Muscle layer of duodenum (tissue), 2 donors: Measurements from ENCODE around the gene DNM3.

Source experiments
- H3K27ac ChIP-seq: one replicate; pipeline ENCODE4 v1.7.0; 2013; ENCODE audit warnings: mild to moderate bottlenecking, low read length
- H3K27me3 ChIP-seq: one replicate; pipeline ENCODE4 v1.7.0; 2013; ENCODE audit warnings: low read depth, mild to moderate bottlenecking, control low read depth, low read length
- H3K36me3 ChIP-seq, 2 donors: one replicate each; pipeline ENCODE4 v1.7.0; 2013; ENCODE audit warnings: low read length in 2 of 2, control low read depth in 1 of 2, mild to moderate bottlenecking in 1 of 2; ENCODE audit not compliant: insufficient read depth in 2 of 2, control insufficient read depth in 1 of 2
- H3K4me1 ChIP-seq, 2 donors: one replicate each; pipeline ENCODE4 v1.7.0; 2013; ENCODE audit warnings: low read length in 2 of 2, mild to moderate bottlenecking in 2 of 2, control low read depth in 1 of 2, moderate library complexity in 1 of 2; ENCODE audit not compliant: insufficient read depth in 2 of 2, control insufficient read depth in 1 of 2
- H3K4me3 ChIP-seq, 2 donors: one replicate each; pipeline ENCODE4 v1.7.0; 2013; ENCODE audit warnings: low read length in 2 of 2, low read depth in 1 of 2, mild to moderate bottlenecking in 1 of 2
- H3K9me3 ChIP-seq, 2 donors: one replicate each; pipeline ENCODE4 v1.7.0; 2013; ENCODE audit warnings: low read length in 2 of 2, control low read depth in 1 of 2, mild to moderate bottlenecking in 1 of 2; ENCODE audit not compliant: control insufficient read depth in 1 of 2
- donor health status: healthy.

Gene DNM3

GRCh38 chr1:172163498-172164215 is 322.4 kb downstream of the DNM3 start:
- H3K27ac ChIP-seq = no peak overlapping the region
- H3K4me1 ChIP-seq = peaks cover 0 to 5% of the 10 kb centered on the region in 2 donors
- H3K27me3 ChIP-seq = no peaks in the 10 kb centered on the region
- no peak overlapping the region for H3K4me3 ChIP-seq
- H3K9me3 ChIP-seq = no peaks in the 10 kb centered on the region
- H3K36me3 ChIP-seq = no peaks in the 10 kb centered on the region

- Histone ChIP-seq H3K27me3 (no peaks in the 10 kb centered on the region), H3K36me3 (no peaks in the 10 kb centered on the region), H3K4me3 (no peak overlapping the region), H3K27ac (no peak overlapping the region), H3K9me3 (no peaks in the 10 kb centered on the region), H3K4me1 (peaks cover 0 to 6% of the 10 kb centered on the region in 2 donors)
Observed at GRCh38 chr1:172165403-172165802, 324.1 kb downstream of the DNM3 start.

GRCh38 chr1:172167796-172168596 is 326.7 kb downstream of the DNM3 start:
- H3K4me3 ChIP-seq = no peak overlapping the region
- H3K36me3 ChIP-seq = no peaks in the 10 kb centered on the region
- H3K9me3 ChIP-seq = no peaks in the 10 kb centered on the region
- no peaks in the 10 kb centered on the region for H3K27me3 ChIP-seq
- H3K27ac ChIP-seq = no peak overlapping the region
- H3K4me1 ChIP-seq = peaks cover 0 to 6% of the 10 kb centered on the region in 2 donors

GRCh38 chr1:172168597-172168872 is 327.2 kb downstream of the DNM3 start:
- no peak overlapping the region for H3K27ac ChIP-seq
- H3K9me3 ChIP-seq = no peaks in the 10 kb centered on the region
- H3K4me1 ChIP-seq = peaks cover 0 to 6% of the 10 kb centered on the region in 2 donors
- no peaks in the 10 kb centered on the region for H3K27me3 ChIP-seq
- H3K36me3 ChIP-seq = no peaks in the 10 kb centered on the region
- no peak overlapping the region for H3K4me3 ChIP-seq

- H3K36me3 ChIP-seq = no peaks in the 10 kb centered on the region
- H3K27ac ChIP-seq = no peak overlapping the region
- no peak overlapping the region for H3K4me3 ChIP-seq
- H3K9me3 ChIP-seq = no peaks in the 10 kb centered on the region
- H3K4me1 ChIP-seq = peaks cover 0 to 6% of the 10 kb centered on the region in 2 donors
- H3K27me3 ChIP-seq = no peaks in the 10 kb centered on the region
Observed at GRCh38 chr1:172169836-172170235, 328.5 kb downstream of the DNM3 start.

- Histone ChIP-seq H3K9me3 (no peaks in the 10 kb centered on the region), H3K27me3 (no peaks in the 10 kb centered on the region), H3K36me3 (no peaks in the 10 kb centered on the region), H3K4me3 (no peak overlapping the region), H3K4me1 (peaks cover 0 to 6% of the 10 kb centered on the region in 2 donors), H3K27ac (no peak overlapping the region)
Observed at GRCh38 chr1:172172352-172172831, 331.1 kb downstream of the DNM3 start.

GRCh38 chr1:172176206-172176605 is 334.9 kb downstream of the DNM3 start:
- no peaks in the 10 kb centered on the region for H3K36me3 ChIP-seq
- peaks cover 10% of the 10 kb centered on the region in 2 donors for H3K4me1 ChIP-seq
- H3K9me3 ChIP-seq = no peaks in the 10 kb centered on the region
- no peak overlapping the region for H3K4me3 ChIP-seq
- H3K27ac ChIP-seq = no peak overlapping the region
- H3K27me3 ChIP-seq = no peaks in the 10 kb centered on the region

- Histone ChIP-seq H3K9me3 (no peaks in the 10 kb centered on the region), H3K27ac (no peak overlapping the region), H3K4me1 (peaks cover 19 to 20% of the 10 kb centered on the region in 2 donors), H3K4me3 (no peak overlapping the region), H3K27me3 (no peaks in the 10 kb centered on the region), H3K36me3 (no peaks in the 10 kb centered on the region)
Observed at GRCh38 chr1:172177849-172178248, 336.6 kb downstream of the DNM3 start.

GRCh38 chr1:172178886-172179285 is 337.6 kb downstream of the DNM3 start:
- Histone ChIP-seq H3K9me3 (no peaks in the 10 kb centered on the region), H3K4me3 (no peak overlapping the region), H3K27me3 (no peaks in the 10 kb centered on the region), H3K27ac (no peak overlapping the region), H3K4me1 (peaks cover 19 to 20% of the 10 kb centered on the region in 2 donors), H3K36me3 (no peaks in the 10 kb centered on the region)

GRCh38 chr1:172179918-172180317 is 338.6 kb downstream of the DNM3 start:
- H3K27ac ChIP-seq = peak overlapping the region; percentile 92
- H3K4me1 ChIP-seq = peaks cover 19 to 20% of the 10 kb centered on the region in 2 donors

GRCh38 chr1:172180501-172181285 is 339.4 kb downstream of the DNM3 start:
- Histone ChIP-seq H3K4me3 (peak overlapping the region; percentile 32 to 65), H3K36me3 (no peaks in the 10 kb centered on the region), H3K27me3 (no peaks in the 10 kb centered on the region), H3K4me1 (peaks cover 19 to 24% of the 10 kb centered on the region in 2 donors), H3K9me3 (no peaks in the 10 kb centered on the region), H3K27ac (peak overlapping the region; percentile 92)

More at GRCh38 chr1:172179918-172180317, 338.6 kb downstream of the DNM3 start:
- Histone ChIP-seq H3K4me3 (no peak overlapping the region), H3K36me3 (no peaks in the 10 kb centered on the region), H3K27me3 (no peaks in the 10 kb centered on the region), H3K9me3 (no peaks in the 10 kb centered on the region)
